GM23338 (cell line): Measurements from ENCODE around the gene TBC1D5. TPM values are rescaled to one million over a fixed set of nuclear protein-coding genes. Genes with fewer than 3 reads are reported as not detected.

ENCODE experiments used
- polyA plus RNA-seq: library from polyadenylated mRNA; unstranded; fragments of >200 nt; fragmentation: Nextera tagmentation; extraction: Ambion mirVana; gene quantifications from 2 replicates; pipeline ENCODE4 v1.2.1, GENCODE V29; 2016
- small RNA-seq: library from RNA; depleted of rRNA; stranded (forward); fragments of <200 nt; gene quantifications from one replicate; pipeline ENCODE3, GENCODE V24; 2014; ENCODE audit warnings: low replicate concordance
- total RNA-seq: library from RNA; depleted of rRNA; stranded (reverse); fragments of >200 nt; shearing (Covaris generic); gene quantifications from 2 replicates; pipeline ENCODE4 v1.2.3, GENCODE V29; 2014

Gene TBC1D5
- total and polyA plus RNA-seq, 2 experiments from 2014 or later, result 21.8 to 48.1 TPM

Small RNAs within 50 kb of the gene (small RNA-seq; reads per million reads assigned to genes)
- gene AC104451.1 (not detected), gene RNU7-10P (not detected)
